Stimulated activated CD4-positive, alpha-beta T cell treated with anti-CD3 and anti-CD28 coated beads, TNF-alpha, amount 100 ng/mL, for 24 hours (primary cell): ENCODE data around the gene TIMM17B.

ENCODE experiments used
- DNase-seq, 3 experiments: peaks; one replicate each; pipeline ENCODE4 v3.0.0-alpha.2; 2020; ENCODE audit warnings: low read depth in 3 of 3

TIMM17B gene

GRCh38 chrX:48918643-48919340 is 21.2 kb upstream of the TIMM17B start, which contains the start of gene PIM2:
Gene PIM2, minus strand, starts transcription at chrX:48919024. Its CDS starts 190 bp downstream, at chrX:48918834.
- peak; percentile 79 to 87 (median 82) for DNase-seq

- DNase-seq: no peak
These were observed 20.7 kb upstream of the TIMM17B start for GRCh38 chrX:48918301-48918642.

DNA sequence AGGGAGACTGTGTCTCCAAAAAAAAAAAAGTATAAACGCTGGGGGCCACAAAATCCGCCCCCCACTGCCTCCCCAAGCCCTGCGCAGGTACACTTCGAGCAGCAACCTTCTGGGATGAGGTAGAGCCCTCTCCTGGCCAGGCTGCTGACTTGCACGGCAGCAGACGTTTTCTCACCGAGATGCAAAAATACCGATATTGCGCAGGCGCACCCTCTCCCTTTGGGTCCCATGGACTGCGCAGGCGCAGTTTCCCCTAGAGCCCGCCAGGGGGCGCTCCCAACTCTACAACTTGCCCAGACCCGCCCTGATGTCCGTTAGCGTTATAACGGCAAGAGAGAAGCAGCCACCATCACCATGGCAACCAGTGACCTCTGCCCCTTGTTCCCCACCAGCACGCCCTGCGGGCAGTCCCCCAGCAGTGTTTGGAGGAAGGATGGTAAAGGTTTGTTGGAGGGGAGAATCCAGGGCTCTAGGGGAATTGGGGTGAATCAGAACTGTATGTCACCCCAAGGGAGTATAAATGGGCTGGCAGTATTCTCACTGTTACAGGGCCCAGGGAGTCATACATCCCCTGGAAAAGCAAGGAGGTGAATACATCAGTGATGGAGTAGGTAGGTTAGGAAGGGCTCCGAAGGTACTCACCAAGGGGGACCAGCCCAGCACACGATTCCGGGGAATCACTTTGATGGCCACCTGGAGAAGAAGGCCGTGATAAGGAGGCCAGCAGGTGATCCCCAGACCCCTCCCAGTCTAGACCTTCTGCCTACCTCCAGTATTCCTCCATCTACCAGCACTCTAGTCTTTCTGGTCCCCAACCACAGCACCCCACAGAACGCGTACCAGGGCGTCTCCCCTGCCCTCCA is 19.8 kb upstream of the TIMM17B start:
- DNase-seq: peak; percentile 72 to 80 (median 75)

GRCh38 chrX:48914593-48915493 is 17.3 kb upstream of the TIMM17B start:
- no peak for DNase-seq

GRCh38 chrX:48913605-48914366 is 16.2 kb upstream of the TIMM17B start:
- DNase-seq: no peak

GRCh38 chrX:48911412-48912182 is 14.0 kb upstream of the TIMM17B start, which contains the start of gene SLC35A2:
Gene SLC35A2, minus strand, starts transcription at chrX:48911646. Its CDS starts 10 bp downstream, at chrX:48911636.
- peak; percentile 73 to 86 (median 75) for DNase-seq

DNA sequence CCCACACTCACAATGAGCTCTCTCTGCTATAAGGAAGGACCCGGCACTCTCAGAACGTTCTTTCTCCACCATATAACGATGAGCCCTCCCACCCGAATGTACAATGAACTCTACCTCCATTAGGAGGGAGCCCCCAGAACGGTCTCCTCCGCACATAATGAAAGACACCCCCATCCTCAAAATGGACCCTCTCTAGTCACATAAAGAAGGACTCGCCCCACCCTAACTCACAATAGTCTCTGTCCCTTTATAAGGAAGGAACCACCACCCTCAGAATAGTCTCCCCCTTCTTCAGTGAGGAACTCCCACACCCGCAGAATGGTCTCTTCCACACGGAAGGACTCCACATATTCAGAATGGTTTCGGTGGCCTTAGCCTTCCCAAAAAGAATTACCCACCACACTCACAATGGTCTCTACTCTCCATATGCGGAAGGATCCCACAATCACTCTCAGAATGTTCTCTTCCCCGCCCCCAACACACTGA is 13.4 kb upstream of the TIMM17B start:
- DNase-seq: no peak

DNA sequence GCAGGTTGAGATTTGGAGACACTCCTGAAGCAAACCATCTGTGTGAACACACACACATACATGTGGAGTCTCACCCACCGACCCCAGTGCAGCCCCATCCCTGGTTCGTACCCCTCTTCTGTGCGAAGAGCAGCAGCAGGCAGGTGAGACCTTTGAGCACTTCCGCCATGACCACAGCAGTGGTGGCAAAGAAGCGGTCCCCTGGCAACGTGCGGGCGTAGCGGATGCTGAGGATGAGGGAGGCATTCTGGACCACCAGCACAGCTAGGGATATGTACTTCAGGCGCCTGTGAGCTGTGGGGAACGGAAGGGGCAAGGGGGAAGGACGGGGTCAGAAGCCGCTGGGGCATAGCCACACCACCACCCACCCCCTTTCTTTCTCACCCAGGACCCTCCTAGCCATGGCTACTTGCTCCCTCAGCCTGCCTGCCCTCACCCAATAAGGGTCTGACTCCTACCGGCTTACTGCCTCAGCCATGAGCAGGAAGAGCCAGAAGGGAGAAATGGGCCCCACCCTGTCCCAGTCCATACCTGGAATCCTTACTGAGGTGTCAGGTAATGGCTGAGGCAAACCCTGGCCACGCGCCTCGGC is 12.2 kb upstream of the TIMM17B start:
- DNase-seq: no peak

DNA sequence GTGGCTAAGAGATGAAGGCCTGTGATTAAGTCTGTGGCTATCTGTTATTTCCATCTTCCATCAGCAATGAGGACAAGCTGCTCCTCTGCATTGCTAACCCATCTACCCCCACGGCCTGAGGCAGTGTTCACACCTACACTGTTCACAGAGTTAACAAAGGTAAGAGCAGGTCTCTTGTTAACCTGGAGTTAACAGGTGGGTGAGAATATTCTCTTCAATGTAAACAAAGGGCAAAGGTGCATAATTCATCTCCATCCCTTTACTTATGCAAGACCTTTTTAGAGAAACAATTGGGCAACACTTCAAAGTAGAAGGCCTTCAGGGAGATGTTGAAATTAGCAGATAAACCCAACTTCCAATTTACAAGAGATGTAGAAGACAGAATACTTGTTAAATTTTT is 11.0 kb upstream of the TIMM17B start:
- no peak for DNase-seq

GRCh38 chrX:48905090-48905790 is 7.7 kb upstream of the TIMM17B start:
- no peak for DNase-seq

GRCh38 chrX:48904626-48905025 is 7.1 kb upstream of the TIMM17B start:
- no peak for DNase-seq

- DNase-seq: no peak
These were observed 6.6 kb upstream of the TIMM17B start for GRCh38 chrX:48904180-48904579.

- DNase-seq: no peak
These were observed 5.7 kb upstream of the TIMM17B start for GRCh38 chrX:48903290-48903689.

DNA sequence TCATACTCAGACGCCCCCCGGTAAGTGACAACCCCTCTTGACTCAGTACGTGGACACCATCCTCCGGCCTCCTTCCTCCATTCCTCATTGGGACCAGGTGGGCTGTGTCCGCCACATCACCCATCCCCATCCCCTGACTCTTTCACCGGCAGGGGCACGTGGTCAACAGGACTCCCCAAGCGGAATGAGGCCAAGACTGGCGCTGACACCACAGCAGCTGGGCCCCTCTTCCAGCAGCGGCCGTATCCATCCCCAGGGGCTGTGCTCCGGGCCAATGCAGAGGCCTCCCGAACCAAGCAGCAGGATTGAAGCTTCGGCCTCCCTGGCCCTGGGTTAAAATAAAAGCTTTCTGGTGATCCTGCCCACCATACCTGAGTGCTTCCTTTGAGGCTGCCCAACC is 5.2 kb upstream of the TIMM17B start:
- DNase-seq: no peak

DNA sequence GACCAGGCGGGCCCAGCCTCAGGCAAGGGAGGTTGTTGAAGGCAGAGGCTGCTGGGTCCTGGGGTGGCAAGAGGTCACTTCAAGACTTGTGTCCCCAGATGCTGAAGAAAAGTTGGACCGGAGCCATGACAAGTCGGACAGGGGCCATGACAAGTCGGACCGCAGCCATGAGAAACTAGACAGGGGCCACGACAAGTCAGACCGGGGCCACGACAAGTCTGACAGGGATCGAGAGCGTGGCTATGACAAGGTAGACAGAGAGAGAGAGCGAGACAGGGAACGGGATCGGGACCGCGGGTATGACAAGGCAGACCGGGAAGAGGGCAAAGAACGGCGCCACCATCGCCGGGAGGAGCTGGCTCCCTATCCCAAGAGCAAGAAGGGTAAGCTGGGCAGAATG is 4.6 kb upstream of the TIMM17B start:
- DNase-seq: no peak

- DNase-seq: no peak
These were observed 3.5 kb upstream of the TIMM17B start for GRCh38 chrX:48901069-48901468.

GRCh38 chrX:48899078-48899410 is 1.5 kb upstream of the TIMM17B start:
- no peak for DNase-seq

GRCh38 chrX:48897157-48897624 is 377 bp downstream of the TIMM17B start:
- DNase-seq: peak in 2 of 3 experiments; percentile 54 to 61

- DNase-seq: no peak
These were observed 957 bp downstream of the TIMM17B start for GRCh38 chrX:48896611-48897011.
